HL-60 (cell line): ENCODE measurements around the gene TNFAIP8L3.

ENCODE experiments used
- CTCF ChIP-seq: IDR thresholded peaks from one replicate; pipeline ENCODE4 v1.5.1; 2011; ENCODE audit warnings: low read length, control low read depth, inconsistent platforms; ENCODE audit not compliant: insufficient read depth
- POLR2AphosphoS5 ChIP-seq: IDR thresholded peaks from 2 replicates; pipeline ENCODE4 v1.6.1; 2012; ENCODE audit warnings: low read depth
- REST ChIP-seq: IDR thresholded peaks from 2 replicates; pipeline ENCODE4 v1.6.1; 2012; ENCODE audit warnings: low read depth; ENCODE audit not compliant: insufficient replicate concordance
- SPI1 ChIP-seq: IDR thresholded peaks from 2 replicates; pipeline ENCODE4 v1.6.1; 2012; ENCODE audit warnings: low read depth, mild to moderate bottlenecking, borderline replicate concordance

- no peak for TF ChIP-seq CTCF
- TF ChIP-seq REST, result no peak
- no peak for TF ChIP-seq SPI1
- no peak for TF ChIP-seq POLR2AphosphoS5
These were observed 3.0 kb upstream of the TNFAIP8L3 start for GRCh38 chr15:51097553-51098330.
